Measurements from ENCODE around the gene AJAP1.
A peak's percentile ranks its signal among the peaks of the same experiment; 100 is the strongest.

The AJAP1 gene

GRCh38 chr1:4630561-4630960, 23.8 kb upstream of the AJAP1 start:
- Histone ChIP-seq H2AK5ac (ENCODE audit: low read depth, low read length) (no peak overlapping the region), H2AFZ (ENCODE audit: low read length) (no peak overlapping the region), H3K79me1 (ENCODE audit: low read depth, low read length) (peaks cover 2% of the 10 kb centered on the region), H3K9ac (ENCODE audit: low read depth, low read length, poor library complexity) (no peak overlapping the region), H3K18ac (ENCODE audit: low read length) (no peak overlapping the region), H4K8ac (ENCODE audit: low read depth, low read length) (no peak overlapping the region), H3K14ac (ENCODE audit: low read length) (no peak overlapping the region), H3K27ac (replicated peaks; ENCODE audit: low read length) (no peak overlapping the region), H3K4me3 (ENCODE audit: low read length in 2 of 2) (no peak overlapping the region), H3K4me1 (ENCODE audit: control insufficient read depth in 2 of 2, insufficient read depth in 1 of 2, low read depth in 1 of 2, low read length in 2 of 2) (peaks cover 0 to 3% of the 10 kb centered on the region in 2 donors), H3K4ac (ENCODE audit: low read length) (no peak overlapping the region), H2BK15ac (ENCODE audit: low read length) (no peak overlapping the region), H2BK120ac (ENCODE audit: low read depth, low read length) (no peak overlapping the region), H2BK5ac (ENCODE audit: low read length) (no peak overlapping the region), H4K91ac (ENCODE audit: low read depth, low read length, poor library complexity) (no peak overlapping the region), H3K27me3 (ENCODE audit: control insufficient read depth in 3 of 3, insufficient read depth in 3 of 3, low read depth in 1 of 3, low read length in 3 of 3) (no peaks in the 10 kb centered on the region), H2BK12ac (ENCODE audit: low read length) (no peak overlapping the region), H3K9me3 (replicated peaks in 1 of 2; ENCODE audit: control insufficient read depth in 2 of 2, insufficient read depth in 1 of 2, low read depth in 1 of 2, low read length in 2 of 2) (no peaks in the 10 kb centered on the region), H3K36me3 (replicated peaks in 1 of 2; ENCODE audit: control insufficient read depth in 2 of 2, insufficient read depth in 2 of 2, low read length in 2 of 2) (no peaks in the 10 kb centered on the region), H3K4me2 (ENCODE audit: insufficient read depth, low read length, poor library complexity, severe bottlenecking) (no peak overlapping the region), H3K23ac (ENCODE audit: low read depth, low read length, poor library complexity) (no peak overlapping the region)
- DNase-seq (ENCODE audit: low spot score) = no peak
- WGBS, 2 donors (ENCODE audit: extremely low coverage in 2 of 2, insufficient read length in 2 of 2, insufficient replicate concordance in 1 of 2) = no CpG with 5 or more reads among the region's 7 CpGs

- Histone ChIP-seq H3K9ac (ENCODE audit: low read depth, low read length, poor library complexity) (no peak overlapping the region), H2BK12ac (ENCODE audit: low read length) (no peak overlapping the region), H3K4me1 (ENCODE audit: control insufficient read depth in 2 of 2, insufficient read depth in 1 of 2, low read depth in 1 of 2, low read length in 2 of 2) (peaks cover 0 to 3% of the 10 kb centered on the region in 2 donors), H3K23ac (ENCODE audit: low read depth, low read length, poor library complexity) (no peak overlapping the region), H2BK120ac (ENCODE audit: low read depth, low read length) (no peak overlapping the region), H3K9me3 (replicated peaks in 1 of 2; ENCODE audit: control insufficient read depth in 2 of 2, insufficient read depth in 1 of 2, low read depth in 1 of 2, low read length in 2 of 2) (no peaks in the 10 kb centered on the region), H3K4me2 (ENCODE audit: insufficient read depth, low read length, poor library complexity, severe bottlenecking) (no peak overlapping the region), H3K36me3 (replicated peaks in 1 of 2; ENCODE audit: control insufficient read depth in 2 of 2, insufficient read depth in 2 of 2, low read length in 2 of 2) (no peaks in the 10 kb centered on the region), H3K79me1 (ENCODE audit: low read depth, low read length) (peaks cover 2% of the 10 kb centered on the region), H3K27me3 (ENCODE audit: control insufficient read depth in 3 of 3, insufficient read depth in 3 of 3, low read depth in 1 of 3, low read length in 3 of 3) (peaks cover 0 to 2% (median 0%) of the 10 kb centered on the region in 3 experiments), H3K14ac (ENCODE audit: low read length) (no peak overlapping the region), H3K18ac (ENCODE audit: low read length) (no peak overlapping the region), H3K27ac (replicated peaks; ENCODE audit: low read length) (no peak overlapping the region), H2BK5ac (ENCODE audit: low read length) (no peak overlapping the region), H3K4ac (ENCODE audit: low read length) (no peak overlapping the region), H3K4me3 (ENCODE audit: low read length in 2 of 2) (no peak overlapping the region), H4K8ac (ENCODE audit: low read depth, low read length) (no peak overlapping the region), H2AFZ (ENCODE audit: low read length) (no peak overlapping the region), H4K91ac (ENCODE audit: low read depth, low read length, poor library complexity) (no peak overlapping the region), H2BK15ac (ENCODE audit: low read length) (no peak overlapping the region), H2AK5ac (ENCODE audit: low read depth, low read length) (no peak overlapping the region)
- DNase-seq (ENCODE audit: low spot score) = no peak
- no CpG with 5 or more reads among the region's 5 CpGs for WGBS, 2 donors (ENCODE audit: extremely low coverage in 2 of 2, insufficient read length in 2 of 2, insufficient replicate concordance in 1 of 2)
These were observed 23.1 kb upstream of the AJAP1 start for GRCh38 chr1:4631321-4631720.

GRCh38 chr1:4633346-4633745, 21.1 kb upstream of the AJAP1 start:
- Histone ChIP-seq H2BK15ac (ENCODE audit: low read length) (no peak overlapping the region), H2AK5ac (ENCODE audit: low read depth, low read length) (peak overlapping the region; percentile 49), H3K4me3 (ENCODE audit: low read length in 2 of 2) (no peak overlapping the region), H4K8ac (ENCODE audit: low read depth, low read length) (no peak overlapping the region), H3K27ac (replicated peaks; ENCODE audit: low read length) (no peak overlapping the region), H3K14ac (ENCODE audit: low read length) (no peak overlapping the region), H3K36me3 (replicated peaks in 1 of 2; ENCODE audit: control insufficient read depth in 2 of 2, insufficient read depth in 2 of 2, low read length in 2 of 2) (no peaks in the 10 kb centered on the region), H3K79me1 (ENCODE audit: low read depth, low read length) (peaks cover 2% of the 10 kb centered on the region), H3K27me3 (ENCODE audit: control insufficient read depth in 3 of 3, insufficient read depth in 3 of 3, low read depth in 1 of 3, low read length in 3 of 3) (peaks cover 0 to 7% (median 0%) of the 10 kb centered on the region in 3 experiments), H2BK120ac (ENCODE audit: low read depth, low read length) (peak overlapping the region; percentile 33), H3K4ac (ENCODE audit: low read length) (peak overlapping the region; percentile 23), H2BK12ac (ENCODE audit: low read length) (peak overlapping the region; percentile 48), H4K91ac (ENCODE audit: low read depth, low read length, poor library complexity) (peak overlapping the region; percentile 23), H3K4me1 (ENCODE audit: control insufficient read depth in 2 of 2, insufficient read depth in 1 of 2, low read depth in 1 of 2, low read length in 2 of 2) (peaks cover 0 to 12% of the 10 kb centered on the region in 2 donors), H3K9ac (ENCODE audit: low read depth, low read length, poor library complexity) (peak overlapping the region; percentile 16), H3K23ac (ENCODE audit: low read depth, low read length, poor library complexity) (no peak overlapping the region), H3K18ac (ENCODE audit: low read length) (peak overlapping the region; percentile 58), H2AFZ (ENCODE audit: low read length) (no peak overlapping the region), H2BK5ac (ENCODE audit: low read length) (no peak overlapping the region), H3K4me2 (ENCODE audit: insufficient read depth, low read length, poor library complexity, severe bottlenecking) (no peak overlapping the region), H3K9me3 (replicated peaks in 1 of 2; ENCODE audit: control insufficient read depth in 2 of 2, insufficient read depth in 1 of 2, low read depth in 1 of 2, low read length in 2 of 2) (no peaks in the 10 kb centered on the region)
- DNase-seq (ENCODE audit: low spot score) = no peak
- WGBS, 2 donors (ENCODE audit: extremely low coverage in 2 of 2, insufficient read length in 2 of 2, insufficient replicate concordance in 1 of 2) = no CpG with 5 or more reads among the region's 9 CpGs

GRCh38 chr1:4634156-4634792, 20.1 kb upstream of the AJAP1 start:
- no peak for DNase-seq (ENCODE audit: low spot score)
- Histone ChIP-seq H3K18ac (ENCODE audit: low read length) (peak overlapping the region; percentile 33), H3K79me1 (ENCODE audit: low read depth, low read length) (no peaks in the 10 kb centered on the region), H3K14ac (ENCODE audit: low read length) (no peak overlapping the region), H3K36me3 (replicated peaks in 1 of 2; ENCODE audit: control insufficient read depth in 2 of 2, insufficient read depth in 2 of 2, low read length in 2 of 2) (no peaks in the 10 kb centered on the region), H2AK5ac (ENCODE audit: low read depth, low read length) (peak overlapping the region; percentile 41), H4K8ac (ENCODE audit: low read depth, low read length) (no peak overlapping the region), H3K4me1 (ENCODE audit: control insufficient read depth in 2 of 2, insufficient read depth in 1 of 2, low read depth in 1 of 2, low read length in 2 of 2) (peaks cover 0 to 12% of the 10 kb centered on the region in 2 donors), H2AFZ (ENCODE audit: low read length) (no peak overlapping the region), H3K4me2 (ENCODE audit: insufficient read depth, low read length, poor library complexity, severe bottlenecking) (no peak overlapping the region), H3K27ac (replicated peaks; ENCODE audit: low read length) (no peak overlapping the region), H3K4ac (ENCODE audit: low read length) (no peak overlapping the region), H3K4me3 (ENCODE audit: low read length in 2 of 2) (no peak overlapping the region), H3K23ac (ENCODE audit: low read depth, low read length, poor library complexity) (peak overlapping the region; percentile 32), H3K9ac (ENCODE audit: low read depth, low read length, poor library complexity) (no peak overlapping the region), H3K9me3 (replicated peaks in 1 of 2; ENCODE audit: control insufficient read depth in 2 of 2, insufficient read depth in 1 of 2, low read depth in 1 of 2, low read length in 2 of 2) (no peaks in the 10 kb centered on the region), H2BK15ac (ENCODE audit: low read length) (peak overlapping the region; percentile 44), H2BK5ac (ENCODE audit: low read length) (no peak overlapping the region), H4K91ac (ENCODE audit: low read depth, low read length, poor library complexity) (no peak overlapping the region), H2BK12ac (ENCODE audit: low read length) (no peak overlapping the region), H2BK120ac (ENCODE audit: low read depth, low read length) (no peak overlapping the region), H3K27me3 (ENCODE audit: control insufficient read depth in 3 of 3, insufficient read depth in 3 of 3, low read depth in 1 of 3, low read length in 3 of 3) (peaks cover 0 to 7% (median 0%) of the 10 kb centered on the region in 3 experiments)
- no CpG with 5 or more reads among the region's 14 CpGs for WGBS, 2 donors (ENCODE audit: extremely low coverage in 2 of 2, insufficient read length in 2 of 2, insufficient replicate concordance in 1 of 2)

Measured in neuronal stem cell (in vitro differentiated cells).